ENCODE data around the gene GPHN. TPM values are rescaled to one million over a fixed set of nuclear protein-coding genes. Genes with fewer than 3 reads are reported as not detected.
"Not testable (repeated sequence)": the region's sequence is repeated elsewhere in the genome, so short reads cannot be mapped to it uniquely, and the experiment has no call there.

Gene GPHN
- polyA plus RNA-seq, 1 donor (not counting 4 experiments of a cell fraction or from before 2014, with no cell fraction given) = 17.6 TPM

DNA sequence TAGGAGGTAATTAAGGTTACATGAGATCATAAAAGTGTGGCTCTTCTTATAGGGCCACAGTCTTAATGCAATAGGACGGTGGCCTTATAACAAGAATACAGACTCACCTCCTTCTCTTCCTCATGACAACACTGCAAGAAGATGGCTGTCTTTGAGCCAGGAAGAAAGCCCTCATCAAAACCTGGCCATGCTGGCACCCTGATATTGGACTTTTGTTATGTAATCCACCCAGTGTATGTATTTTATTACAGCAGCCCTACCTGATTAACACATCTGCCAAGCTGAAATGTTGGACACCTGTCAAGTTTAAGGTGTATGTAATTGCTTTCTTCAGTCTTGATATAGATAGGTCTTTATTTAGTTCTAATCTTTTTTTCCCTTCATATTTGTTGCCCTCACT is 217.0 kb downstream of the GPHN start:
- no peak for DNase-seq (ENCODE audit: low read depth, low spot score)
- Histone ChIP-seq H3K27me3 (ENCODE audit: control insufficient read depth, extremely low read depth, insufficient read depth, low read length) (no peaks in the 10 kb centered on the region), H3K9ac (ENCODE audit: control insufficient read depth, extremely low read depth, insufficient read depth, low read length) (no peak overlapping the region), H2AFZ (ENCODE audit: control insufficient read depth, low read length) (no peak overlapping the region), H3K4me2 (ENCODE audit: control insufficient read depth, extremely low read depth, insufficient read depth, low read depth, low read length) (no peak overlapping the region), H3K4me3 (ENCODE audit: control insufficient read depth in 2 of 3, extremely low read depth in 1 of 3, insufficient read depth in 2 of 3, low read depth in 1 of 3, low read length in 3 of 3) (no peak overlapping the region), H4K20me1 (ENCODE audit: control insufficient read depth, extremely low read depth, insufficient read depth, low read length) (no peaks in the 10 kb centered on the region), H3K36me3 (ENCODE audit: control insufficient read depth in 2 of 2, extremely low read depth in 1 of 2, insufficient read depth in 2 of 2, low read length in 2 of 2) (no peaks in the 10 kb centered on the region), H3K9me3 (ENCODE audit: control insufficient read depth, low read depth, low read length) (no peaks in the 10 kb centered on the region), H3K4me1 (ENCODE audit: control insufficient read depth, extremely low read depth, insufficient read depth, low read length) (no peaks in the 10 kb centered on the region), H3K27ac (ENCODE audit: control insufficient read depth, insufficient read depth, low read length) (no peak overlapping the region), H3K79me2 (ENCODE audit: control insufficient read depth, insufficient read depth, low read length) (no peaks in the 10 kb centered on the region), H3K9me1 (ENCODE audit: control insufficient read depth, extremely low read depth, insufficient read depth, low read length) (no peaks in the 10 kb centered on the region)
- TF ChIP-seq EZH2 (IDR thresholded peaks at IDR 0.05; ENCODE audit: low read length) = no peak
- TF ChIP-seq, protein P1, sequence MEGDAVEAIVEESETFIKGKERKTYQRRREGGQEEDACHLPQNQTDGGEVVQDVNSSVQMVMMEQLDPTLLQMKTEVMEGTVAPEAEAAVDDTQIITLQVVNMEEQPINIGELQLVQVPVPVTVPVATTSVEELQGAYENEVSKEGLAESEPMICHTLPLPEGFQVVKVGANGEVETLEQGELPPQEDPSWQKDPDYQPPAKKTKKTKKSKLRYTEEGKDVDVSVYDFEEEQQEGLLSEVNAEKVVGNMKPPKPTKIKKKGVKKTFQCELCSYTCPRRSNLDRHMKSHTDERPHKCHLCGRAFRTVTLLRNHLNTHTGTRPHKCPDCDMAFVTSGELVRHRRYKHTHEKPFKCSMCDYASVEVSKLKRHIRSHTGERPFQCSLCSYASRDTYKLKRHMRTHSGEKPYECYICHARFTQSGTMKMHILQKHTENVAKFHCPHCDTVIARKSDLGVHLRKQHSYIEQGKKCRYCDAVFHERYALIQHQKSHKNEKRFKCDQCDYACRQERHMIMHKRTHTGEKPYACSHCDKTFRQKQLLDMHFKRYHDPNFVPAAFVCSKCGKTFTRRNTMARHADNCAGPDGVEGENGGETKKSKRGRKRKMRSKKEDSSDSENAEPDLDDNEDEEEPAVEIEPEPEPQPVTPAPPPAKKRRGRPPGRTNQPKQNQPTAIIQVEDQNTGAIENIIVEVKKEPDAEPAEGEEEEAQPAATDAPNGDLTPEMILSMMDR (optimal IDR thresholded peaks at IDR 0.05 in 1 of 3, IDR thresholded peaks at IDR 0.05 in 1 of 3, conservative IDR thresholded peaks at IDR 0.05 in 1 of 3; ENCODE audit: extremely low read depth in 1 of 3, insufficient read depth in 2 of 3, low read length in 3 of 3) = no peak
- no peak for FAIRE-seq
- dilution Hi-C loops (cut with MboI; ENCODE audit: extremely low pct_ligation_motif_present, low sequenced_read_pairs) = no loop called here

DNA sequence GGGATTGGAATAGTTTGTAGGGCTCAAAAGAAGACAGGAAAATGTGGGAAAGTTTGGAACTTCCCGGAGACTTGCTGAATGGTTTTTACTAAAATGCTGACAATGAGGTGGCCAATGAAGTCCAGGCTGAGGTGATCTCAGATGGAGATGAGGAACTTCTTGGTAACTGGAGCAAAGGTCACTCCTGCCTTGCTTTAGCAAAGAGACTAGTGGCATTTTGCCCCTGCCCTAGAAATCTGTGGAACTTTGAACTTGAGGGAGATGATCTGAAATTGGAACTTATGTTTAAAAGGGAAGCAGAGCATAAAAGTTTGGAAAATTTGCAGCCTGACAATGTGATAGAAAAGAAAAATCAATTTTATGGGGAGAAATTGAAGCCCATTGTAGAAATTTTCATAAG is 223.4 kb downstream of the GPHN start:
- H3K4me3 ChIP-seq (ENCODE audit: control insufficient read depth in 2 of 3, extremely low read depth in 1 of 3, insufficient read depth in 2 of 3, low read depth in 1 of 3, low read length in 3 of 3); DNase-seq (ENCODE audit: low read depth, low spot score); H3K9ac ChIP-seq (ENCODE audit: control insufficient read depth, extremely low read depth, insufficient read depth, low read length); H3K36me3 ChIP-seq (ENCODE audit: control insufficient read depth in 2 of 2, extremely low read depth in 1 of 2, insufficient read depth in 2 of 2, low read length in 2 of 2); H3K79me2 ChIP-seq (ENCODE audit: control insufficient read depth, insufficient read depth, low read length); H2AFZ ChIP-seq (ENCODE audit: control insufficient read depth, low read length); H3K4me1 ChIP-seq (ENCODE audit: control insufficient read depth, extremely low read depth, insufficient read depth, low read length); H3K4me2 ChIP-seq (ENCODE audit: control insufficient read depth, extremely low read depth, insufficient read depth, low read depth, low read length); H4K20me1 ChIP-seq (ENCODE audit: control insufficient read depth, extremely low read depth, insufficient read depth, low read length); FAIRE-seq; H3K9me3 ChIP-seq (ENCODE audit: control insufficient read depth, low read depth, low read length); dilution Hi-C loops (cut with MboI; ENCODE audit: extremely low pct_ligation_motif_present, low sequenced_read_pairs); H3K27ac ChIP-seq (ENCODE audit: control insufficient read depth, insufficient read depth, low read length); H3K9me1 ChIP-seq (ENCODE audit: control insufficient read depth, extremely low read depth, insufficient read depth, low read length); H3K27me3 ChIP-seq (ENCODE audit: control insufficient read depth, extremely low read depth, insufficient read depth, low read length): not testable (repeated sequence)

DNA sequence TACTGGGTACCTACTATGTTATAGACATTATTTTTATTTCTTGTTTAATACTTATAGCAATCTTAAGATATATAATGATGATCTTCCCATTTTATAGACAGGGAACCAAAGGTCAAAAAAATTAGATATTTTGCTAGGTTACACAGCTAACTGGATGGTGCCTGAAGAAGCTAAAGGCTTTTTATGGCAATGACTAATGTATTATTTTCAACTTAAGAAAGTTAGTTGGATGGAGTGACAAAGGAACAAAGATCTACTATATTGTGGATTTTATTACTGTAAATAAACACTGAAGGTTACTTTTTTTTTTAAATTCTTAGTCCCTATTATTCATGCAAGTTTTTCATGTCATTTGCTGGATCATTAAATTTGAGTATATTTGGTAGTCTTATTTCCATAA is 227.9 kb downstream of the GPHN start:
- Histone ChIP-seq H3K4me2 (ENCODE audit: control insufficient read depth, extremely low read depth, insufficient read depth, low read depth, low read length) (no peak overlapping the region), H3K4me1 (ENCODE audit: control insufficient read depth, extremely low read depth, insufficient read depth, low read length) (no peaks in the 10 kb centered on the region), H3K36me3 (ENCODE audit: control insufficient read depth in 2 of 2, extremely low read depth in 1 of 2, insufficient read depth in 2 of 2, low read length in 2 of 2) (no peaks in the 10 kb centered on the region), H4K20me1 (ENCODE audit: control insufficient read depth, extremely low read depth, insufficient read depth, low read length) (no peaks in the 10 kb centered on the region), H3K9ac (ENCODE audit: control insufficient read depth, extremely low read depth, insufficient read depth, low read length) (no peak overlapping the region), H3K79me2 (ENCODE audit: control insufficient read depth, insufficient read depth, low read length) (no peaks in the 10 kb centered on the region), H3K9me3 (ENCODE audit: control insufficient read depth, low read depth, low read length) (peaks cover 3% of the 10 kb centered on the region), H3K9me1 (ENCODE audit: control insufficient read depth, extremely low read depth, insufficient read depth, low read length) (no peaks in the 10 kb centered on the region), H3K27me3 (ENCODE audit: control insufficient read depth, extremely low read depth, insufficient read depth, low read length) (no peaks in the 10 kb centered on the region), H2AFZ (ENCODE audit: control insufficient read depth, low read length) (no peak overlapping the region), H3K27ac (ENCODE audit: control insufficient read depth, insufficient read depth, low read length) (no peak overlapping the region), H3K4me3 (ENCODE audit: control insufficient read depth in 2 of 3, extremely low read depth in 1 of 3, insufficient read depth in 2 of 3, low read depth in 1 of 3, low read length in 3 of 3) (no peak overlapping the region)
- DNase-seq (ENCODE audit: low read depth, low spot score) (no peak), FAIRE-seq (no peak)
- dilution Hi-C loops (cut with MboI; ENCODE audit: extremely low pct_ligation_motif_present, low sequenced_read_pairs) = no loop called here
- TF ChIP-seq EZH2 (IDR thresholded peaks at IDR 0.05; ENCODE audit: low read length) = no peak
- TF ChIP-seq, protein P1 (optimal IDR thresholded peaks at IDR 0.05 in 1 of 3, IDR thresholded peaks at IDR 0.05 in 1 of 3, conservative IDR thresholded peaks at IDR 0.05 in 1 of 3; ENCODE audit: extremely low read depth in 1 of 3, insufficient read depth in 2 of 3, low read length in 3 of 3) = no peak
